ENCODE results near the gene INTS1.

INTS1 gene

DNA sequence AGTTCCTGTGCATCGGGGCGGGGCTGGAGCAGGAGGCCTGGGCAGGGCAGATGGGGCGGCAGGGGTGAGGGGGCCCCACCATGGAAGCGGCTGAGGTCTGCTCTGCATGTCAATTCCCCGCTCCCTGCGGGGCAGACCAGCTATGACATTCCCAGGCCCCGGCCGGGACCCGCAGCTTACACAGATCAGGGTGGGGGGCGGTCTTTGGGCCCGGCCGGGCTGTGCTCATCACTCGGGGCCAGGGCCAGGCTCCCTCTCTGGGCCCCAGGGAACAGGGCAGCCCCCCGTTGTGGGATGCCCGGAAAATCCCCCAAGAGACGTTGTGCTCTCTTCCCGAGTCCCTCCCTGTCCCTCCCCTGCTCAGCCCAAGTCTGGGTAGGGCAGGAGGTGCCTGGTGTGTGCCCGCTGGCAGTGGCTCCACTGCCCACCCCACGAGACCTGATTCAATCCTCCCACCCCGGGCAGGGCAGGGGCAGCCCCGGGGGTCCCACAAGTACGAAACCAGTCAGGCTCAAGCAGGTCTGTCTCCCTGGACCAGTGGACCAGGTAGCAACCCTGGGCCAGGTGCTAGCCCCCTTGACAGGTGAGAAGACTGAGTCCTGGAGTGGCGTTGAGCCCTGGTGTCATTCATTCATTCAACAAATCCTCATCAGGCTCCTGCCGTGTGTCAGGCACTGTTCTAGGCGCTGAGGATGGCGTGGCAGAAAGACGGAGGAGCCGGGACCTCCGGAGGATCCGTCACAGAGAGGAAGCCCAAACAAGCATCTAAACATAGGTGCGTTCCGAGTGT, 73.9 kb downstream of the INTS1 start:
- DNase-seq, result no peak

DNA sequence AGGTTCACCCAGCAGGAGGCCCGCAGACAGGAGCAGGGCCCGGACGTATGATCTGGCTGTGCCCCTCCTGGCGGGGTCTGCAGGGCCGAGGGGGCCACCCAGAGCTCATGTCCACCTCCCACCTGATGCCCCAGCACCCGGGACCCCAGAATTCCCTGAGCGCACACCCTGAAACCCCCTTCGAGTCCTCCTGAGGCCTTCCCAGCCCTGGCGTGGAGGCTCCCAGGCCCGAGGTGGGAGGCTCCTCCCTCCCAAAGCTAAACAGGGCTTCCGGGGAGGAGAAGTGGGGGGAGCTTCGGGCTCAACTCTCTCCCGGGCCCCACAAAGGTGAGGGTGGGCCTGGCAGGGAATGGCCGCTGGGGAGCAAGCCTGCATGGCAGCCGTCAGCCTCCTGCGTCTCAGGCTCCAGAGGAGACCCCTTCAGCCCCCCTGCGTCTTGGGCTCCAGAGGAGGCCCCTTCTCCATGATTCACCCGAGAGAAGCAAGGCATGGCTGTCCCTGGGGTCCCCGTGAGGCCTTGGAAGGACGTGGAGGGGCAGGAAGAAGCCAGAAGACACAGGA, 75.2 kb downstream of the INTS1 start:
- no peak for DNase-seq

DNA sequence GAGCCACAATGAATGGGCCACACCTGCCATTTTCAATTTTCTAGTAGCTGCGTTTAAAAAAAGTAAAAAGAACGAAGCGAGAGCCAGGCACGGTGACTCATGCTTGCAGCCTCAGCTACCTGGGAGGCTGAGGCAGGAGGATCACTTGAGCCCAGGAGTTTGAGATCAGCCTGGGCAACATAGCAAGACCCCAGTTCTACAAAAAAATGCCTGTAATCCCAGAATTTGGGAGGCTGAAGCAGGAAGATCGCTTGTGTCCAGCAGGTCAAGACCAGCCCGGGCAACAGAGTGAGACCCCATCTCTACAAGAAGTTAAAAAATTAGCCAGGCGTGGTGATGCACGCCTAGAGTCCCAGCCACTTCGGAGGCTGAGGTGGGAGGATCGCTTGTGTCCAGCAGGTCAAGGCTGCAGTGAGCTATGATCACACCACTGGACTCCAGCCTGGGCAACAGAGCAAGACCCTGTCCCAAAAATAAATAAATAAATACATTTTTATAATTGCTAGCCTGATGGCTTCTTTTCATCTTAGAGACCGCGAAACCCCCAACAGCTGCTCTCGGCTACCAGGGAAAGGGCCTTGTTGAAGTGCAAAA, 77.0 kb downstream of the INTS1 start:
- DNase-seq, result no peak

DNA sequence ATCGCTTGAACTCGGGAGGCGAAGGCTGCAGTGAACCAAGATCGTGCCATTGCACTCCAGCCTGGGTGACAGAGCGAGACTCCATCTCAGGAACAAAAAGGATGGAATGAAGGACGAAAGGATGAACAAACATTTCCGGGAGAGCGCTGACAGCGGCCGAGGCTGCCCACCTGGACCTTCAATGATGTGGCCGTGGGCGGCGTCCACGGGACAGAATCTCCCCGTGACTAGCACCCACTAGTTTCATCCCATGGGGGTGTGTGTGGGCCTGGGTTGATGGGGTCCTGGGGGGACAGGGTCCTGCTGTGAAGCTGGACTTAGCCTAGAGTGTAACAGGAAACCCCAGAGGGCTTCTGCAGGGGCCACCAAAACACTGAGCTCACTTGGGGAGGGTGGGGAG, 77.7 kb downstream of the INTS1 start:
- no peak for DNase-seq

DNA sequence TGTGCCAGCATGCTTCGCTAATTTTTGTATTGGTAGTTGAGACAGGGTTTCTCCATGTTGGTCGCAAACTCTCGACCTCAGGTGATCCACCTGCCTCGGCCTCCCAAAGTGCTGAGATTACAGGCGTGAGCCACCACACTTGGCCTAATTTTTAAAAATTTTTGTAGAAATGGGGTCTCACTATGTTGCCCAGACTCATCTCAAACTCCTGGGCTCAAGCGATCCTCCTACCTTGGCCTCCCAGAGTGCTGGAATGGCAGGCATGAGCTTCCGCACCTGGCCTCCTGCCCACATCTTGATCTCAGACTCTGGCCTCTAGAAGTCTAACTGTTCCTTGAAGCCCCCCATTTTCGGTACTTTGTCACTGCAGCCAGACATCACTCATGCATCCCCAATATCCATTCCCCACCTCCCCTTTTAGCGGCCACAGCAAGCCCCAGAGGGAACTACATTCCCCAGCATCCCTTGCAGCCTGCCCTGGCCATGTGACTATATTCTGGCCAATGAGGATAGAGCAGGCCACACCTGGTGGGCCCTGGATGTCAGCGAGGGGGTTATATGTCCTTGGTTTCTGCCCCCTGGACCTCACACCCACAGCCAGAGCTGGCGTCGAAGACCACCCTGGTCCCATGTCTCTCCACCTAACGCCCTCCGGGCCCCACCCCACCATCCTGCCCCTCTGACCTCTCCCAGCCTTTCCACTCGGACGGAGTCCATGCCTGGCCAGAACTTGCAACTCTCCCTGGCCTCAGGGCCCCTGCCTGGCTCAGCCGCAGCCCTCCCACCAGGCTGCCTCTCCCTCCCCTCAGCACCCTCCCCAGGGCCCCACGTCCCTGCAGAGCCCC, 78.7 kb downstream of the INTS1 start:
- no peak for DNase-seq

DNA sequence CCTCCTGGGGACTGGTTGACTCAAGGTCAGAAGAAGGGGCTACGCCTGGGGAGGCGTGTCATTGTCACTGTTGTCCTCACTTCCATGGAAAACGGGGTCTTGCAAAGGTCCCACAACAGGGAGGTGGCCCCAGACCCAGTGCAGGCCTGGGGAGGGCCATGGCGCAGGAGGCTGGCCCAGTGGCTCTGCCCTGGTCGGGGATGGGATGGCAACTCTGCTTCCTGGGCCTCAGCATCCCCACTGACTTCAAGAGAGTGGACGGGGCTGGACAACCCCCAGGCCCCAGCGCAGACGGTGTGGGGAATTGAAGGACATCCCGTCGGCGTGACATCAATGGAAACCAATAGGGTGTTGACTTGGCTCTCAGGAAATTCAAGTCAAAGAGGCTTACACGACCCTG, 80.1 kb downstream of the INTS1 start:
- DNase-seq, result no peak

DNA sequence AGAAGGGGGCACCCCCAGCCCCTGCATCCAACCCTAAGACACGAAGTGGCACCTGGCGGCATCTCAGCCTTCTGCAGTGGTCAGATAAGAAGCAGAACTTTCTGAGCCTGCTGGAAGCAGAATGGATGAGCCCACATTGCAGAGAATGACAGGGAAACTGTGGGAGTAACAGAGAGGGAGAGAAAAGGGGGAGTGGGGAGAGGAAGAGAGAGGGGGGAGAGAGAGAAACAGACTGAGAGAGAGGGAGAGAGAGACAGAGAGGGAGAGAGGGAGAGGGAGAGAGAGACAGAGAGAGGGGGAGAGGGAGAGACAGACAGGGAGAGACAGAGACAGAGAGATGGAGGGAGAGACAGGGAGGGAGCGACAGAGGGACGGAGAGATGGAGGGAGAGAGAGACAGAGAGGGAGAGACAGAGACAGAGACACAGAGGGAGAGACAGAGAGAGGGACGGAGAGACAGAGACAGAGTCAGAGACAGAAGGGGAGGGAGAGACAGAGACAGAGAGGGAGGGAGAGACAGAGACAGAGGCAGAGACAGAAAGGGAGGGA, 80.9 kb downstream of the INTS1 start:
- DNase-seq, result no peak

DNA sequence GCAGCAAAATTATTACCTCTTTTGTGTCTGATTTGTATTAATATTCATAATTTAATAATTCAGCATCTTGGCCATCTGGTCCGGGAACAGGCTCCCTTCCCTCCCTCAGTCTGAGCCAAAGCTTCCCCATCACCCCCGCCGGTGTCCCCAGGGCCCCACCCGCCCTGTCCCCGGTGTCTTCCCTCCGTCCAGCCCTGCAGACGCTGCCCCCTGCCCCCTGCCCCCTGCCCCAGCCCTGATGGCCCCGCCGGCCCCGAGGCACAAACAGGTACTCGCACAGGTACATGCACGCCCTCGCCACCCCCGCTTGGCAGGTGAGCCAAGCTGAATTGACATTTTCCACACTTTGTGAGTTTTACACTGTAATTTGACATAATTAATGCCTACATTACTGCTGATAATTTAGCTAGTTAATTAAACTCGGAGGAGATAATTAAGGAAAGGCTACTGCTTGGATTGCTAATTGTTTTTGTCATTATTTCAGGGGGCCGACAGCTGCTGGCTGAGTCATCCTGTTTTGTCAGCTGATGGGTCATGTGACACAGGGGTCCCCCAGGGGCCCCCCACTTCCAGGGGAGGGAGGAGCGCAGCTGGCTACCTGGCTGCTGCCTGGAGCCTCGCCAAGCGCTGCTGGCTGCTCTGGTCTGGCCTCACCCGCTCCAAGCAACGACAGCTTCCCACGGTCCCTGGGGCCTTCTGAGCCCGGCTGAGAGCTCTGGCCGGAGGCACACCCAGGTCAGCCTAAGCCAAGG, 81.5 kb downstream of the INTS1 start:
- DNase-seq, result no peak

DNA sequence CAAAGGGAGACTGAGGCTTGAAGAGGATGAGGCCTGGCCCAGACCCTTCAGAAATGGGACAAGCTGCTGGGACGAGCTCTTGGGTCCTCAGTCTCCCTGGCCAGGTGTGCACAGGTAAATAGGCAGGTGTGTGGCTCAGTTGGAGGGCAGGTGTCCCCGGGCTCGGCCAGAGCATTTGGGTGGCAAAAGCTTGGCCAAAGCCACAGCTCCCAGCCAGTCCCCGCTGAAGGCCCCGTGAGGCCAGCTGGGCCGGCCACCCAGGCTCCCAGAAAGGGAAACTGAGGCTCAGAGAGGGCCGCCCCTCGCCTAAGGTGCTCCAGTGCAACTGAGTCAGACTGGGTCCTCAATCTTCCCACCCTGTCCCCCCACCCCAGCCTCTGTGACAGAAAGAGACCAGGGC, 82.2 kb downstream of the INTS1 start:
- DNase-seq, result no peak

DNA sequence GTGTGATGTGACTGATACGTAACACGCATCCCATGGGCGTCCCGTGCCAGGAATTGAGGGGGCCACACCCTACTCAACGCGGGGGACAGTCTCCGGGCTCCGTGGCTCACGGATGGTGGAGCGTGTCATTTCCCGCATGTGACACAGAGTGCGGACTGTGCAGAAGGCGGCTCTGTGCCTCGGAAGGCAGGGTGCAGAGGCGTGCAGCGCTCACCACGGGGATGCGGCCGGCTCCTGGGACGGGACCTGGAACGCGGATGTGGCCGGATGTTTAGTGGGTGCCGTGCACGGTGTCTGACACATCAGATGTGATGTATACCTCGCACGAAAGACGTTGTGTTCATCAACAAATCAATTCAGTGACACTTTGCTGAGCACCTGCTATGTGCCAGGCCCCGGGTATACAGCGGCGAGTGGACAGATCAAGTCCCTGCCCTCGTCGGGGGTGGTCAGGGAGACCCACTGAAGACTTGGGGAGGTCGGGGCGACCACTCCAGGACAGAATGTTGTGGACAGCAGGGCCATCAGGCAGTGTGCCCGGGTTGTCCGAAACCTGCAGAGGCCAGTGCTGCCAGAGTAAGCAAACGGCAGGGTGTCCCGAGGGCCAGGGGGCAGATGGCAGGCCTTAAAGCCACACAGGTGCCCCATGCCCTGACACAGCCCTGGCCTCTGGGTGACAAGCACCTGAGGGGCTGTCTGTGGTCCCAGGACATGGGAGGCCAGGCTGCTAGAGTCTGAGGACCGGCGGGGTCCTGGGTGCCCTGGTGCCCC, 83.0 kb downstream of the INTS1 start:
- no peak for DNase-seq

Data from activated CD4-positive, alpha-beta T cell treated with anti-CD3 and anti-CD28 coated beads for 1 hour (primary cell).